GM06990 (cell line): ENCODE data around the gene CHAD.
"Not testable (repeated sequence)": the region's sequence is repeated elsewhere in the genome, so short reads cannot be mapped to it uniquely, and the experiment has no call there.

ENCODE experiments used
- DNase-seq: peaks from one replicate; pipeline ENCODE4 v3.0.0-alpha.2; 2011; ENCODE audit not compliant: insufficient read length; ENCODE audit errors: extremely low read depth
- H3K27me3 ChIP-seq: replicated peaks from 2 replicates; pipeline ENCODE4 v1.6.0; 2011; ENCODE audit warnings: low read length; ENCODE audit not compliant: control insufficient read depth, insufficient read depth
- H3K36me3 ChIP-seq: 2 replicates; pipeline ENCODE4 v1.5.1; 2011; ENCODE audit warnings: low read length; ENCODE audit not compliant: control insufficient read depth, insufficient read depth
- H3K4me3 ChIP-seq: replicated peaks from 2 replicates; pipeline ENCODE4 v1.5.1; 2011; ENCODE audit warnings: low read depth, mild to moderate bottlenecking, control low read depth, low read length
- CTCF ChIP-seq: IDR thresholded peaks from 2 replicates; pipeline ENCODE4 v1.5.1; 2011; ENCODE audit warnings: low read length, control low read depth, mild to moderate bottlenecking, inconsistent platforms; ENCODE audit not compliant: insufficient read depth, poor library complexity, severe bottlenecking

CHAD gene

GRCh38 chr17:50475362-50475761 lies 6.7 kb upstream of the CHAD start:
- TF ChIP-seq CTCF: no peak
- Histone ChIP-seq H3K27me3 (no peaks in the 10 kb centered on the region), H3K4me3 (no peak overlapping the region), H3K36me3 (no peaks in the 10 kb centered on the region)
- no peak for DNase-seq

- H3K36me3 ChIP-seq: no peaks in the 10 kb centered on the region
- H3K4me3 ChIP-seq: no peak overlapping the region
- no peaks in the 10 kb centered on the region for H3K27me3 ChIP-seq
- no peak for DNase-seq
- no peak for TF ChIP-seq CTCF
These were observed 5.8 kb upstream of the CHAD start for GRCh38 chr17:50474523-50474922.

- no peak for TF ChIP-seq CTCF
- Histone ChIP-seq H3K36me3 (no peaks in the 10 kb centered on the region), H3K27me3 (no peaks in the 10 kb centered on the region), H3K4me3 (no peak overlapping the region)
- DNase-seq: no peak
These were observed 5.2 kb upstream of the CHAD start for GRCh38 chr17:50473901-50474300.

GRCh38 chr17:50472761-50473161 lies 4.1 kb upstream of the CHAD start:
- H3K36me3 ChIP-seq, H3K27me3 ChIP-seq, DNase-seq, H3K4me3 ChIP-seq: not testable (repeated sequence)

- no peak for DNase-seq
- no peak for TF ChIP-seq CTCF
- Histone ChIP-seq H3K36me3 (no peaks in the 10 kb centered on the region), H3K27me3 (no peaks in the 10 kb centered on the region), H3K4me3 (no peak overlapping the region)
These were observed 3.6 kb upstream of the CHAD start for GRCh38 chr17:50472286-50472685.

- no peak overlapping the region for H3K4me3 ChIP-seq
- no peak for DNase-seq
- H3K36me3 ChIP-seq: no peaks in the 10 kb centered on the region
- no peak for TF ChIP-seq CTCF
- no peaks in the 10 kb centered on the region for H3K27me3 ChIP-seq
These were observed 2.6 kb upstream of the CHAD start for GRCh38 chr17:50471009-50471905.
